ENCODE data around the gene CWH43.

- TF ChIP-seq POLR2A (IDR thresholded peaks at IDR 0.05) (no peak), CTCF (IDR thresholded peaks at IDR 0.05) (no peak)
Observed at GRCh38 chr4:48985602-48985975, 486 bp upstream of the CWH43 start.

Data from uterus (tissue), 2 donors.